ENCODE data around the gene EEF2KMT. TPM values are rescaled to one million over a fixed set of nuclear protein-coding genes. Genes with fewer than 3 reads are reported as not detected.

EEF2KMT gene
- total and polyA plus RNA-seq, 2 of the 8 experiments (the other 6 are each of a cell fraction or from before 2014, with no cell fraction given) = 35.8 to 37.0 TPM

DNA sequence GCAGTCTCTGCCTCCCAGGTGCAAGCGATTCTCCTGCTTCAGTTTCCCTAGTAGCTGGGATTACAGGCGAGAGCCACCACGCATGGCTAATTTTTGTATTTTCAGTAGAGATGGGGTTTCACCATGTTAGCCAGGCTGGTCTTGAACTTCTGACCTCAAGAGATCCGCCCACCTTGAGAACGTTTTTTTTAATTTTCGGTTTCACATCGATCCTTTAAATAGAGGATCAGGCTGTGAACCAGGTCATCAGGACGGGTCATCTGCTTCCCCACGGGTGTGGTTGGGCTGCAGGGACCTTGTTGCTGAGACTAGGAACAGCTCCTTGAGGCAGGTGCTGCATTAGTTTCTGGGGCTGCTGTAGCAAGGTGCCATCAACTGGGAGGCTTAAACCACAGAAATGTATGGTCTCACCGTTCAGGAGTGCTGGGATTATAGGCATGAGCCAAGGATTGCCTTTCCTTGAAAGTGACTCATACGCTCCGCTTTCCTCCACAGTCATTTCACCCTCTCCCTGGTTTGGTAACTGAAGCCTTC lies 55.9 kb downstream of the EEF2KMT start:
- no peak overlapping the region for H2BK5ac ChIP-seq (ENCODE audit: low read depth, low read length)
- no peak for TF ChIP-seq ATF2 (IDR thresholded peaks at IDR 0.05; ENCODE audit: low read length)
- no peak for TF ChIP-seq POLR2A (IDR thresholded peaks at IDR 0.05; ENCODE audit: control extremely low read depth in 1 of 2, low read depth in 2 of 2, low read length in 2 of 2)
- no peak for TF ChIP-seq CTBP2 (IDR thresholded peaks at IDR 0.05; ENCODE audit: borderline replicate concordance, insufficient read depth, insufficient read length, low read length)
- TF ChIP-seq NRF1 (IDR thresholded peaks at IDR 0.05; ENCODE audit: low read depth, low read length) = no peak
- no peak for TF ChIP-seq CTCF (IDR thresholded peaks at IDR 0.05; ENCODE audit: control extremely low read depth in 1 of 3, insufficient read depth in 1 of 3, low read depth in 1 of 3, low read length in 3 of 3)
- TF ChIP-seq NANOG (IDR thresholded peaks at IDR 0.05; ENCODE audit: insufficient read depth, low read depth, low read length, poor library complexity, severe bottlenecking) = no peak
- TF ChIP-seq SIRT6 (IDR thresholded peaks at IDR 0.05; ENCODE audit: low read length) = no peak
- TF ChIP-seq EP300 (IDR thresholded peaks at IDR 0.05; ENCODE audit: borderline replicate concordance in 1 of 2, low read depth in 2 of 2, low read length in 2 of 2) = no peak

More for the DNA sequence above, 55.9 kb downstream of the EEF2KMT start:
- no peak overlapping the region for H4K8ac ChIP-seq (ENCODE audit: extremely low read depth, insufficient read depth, low read length)
- no peak overlapping the region for H2BK20ac ChIP-seq (ENCODE audit: low read length)
- H3K4ac ChIP-seq (replicated peaks; ENCODE audit: insufficient read length, low read depth, low read length) = no peak overlapping the region
- 0 out of 2 replicates have a peak overlapping the region, but pooled peaks have one; percentile 19 for H2BK15ac ChIP-seq (ENCODE audit: low read length)
- no peak overlapping the region for H3K14ac ChIP-seq (ENCODE audit: insufficient read length)
- no peak overlapping the region for H2AFZ ChIP-seq (ENCODE audit: low read length)
- no peaks in the 10 kb centered on the region for H3K9me3 ChIP-seq (ENCODE audit: insufficient read depth in 2 of 2, low read depth in 1 of 2, low read length in 1 of 2)
- H3K36me3 ChIP-seq (ENCODE audit: control insufficient read depth in 2 of 4, insufficient read depth in 4 of 4, low read length in 3 of 4) = no peaks in the 10 kb centered on the region
- H3K23ac ChIP-seq (ENCODE audit: insufficient read length) = no peak overlapping the region
- H3K27ac ChIP-seq (ENCODE audit: low read depth, low read length) = no peak overlapping the region
- no peak overlapping the region for H4K5ac ChIP-seq (ENCODE audit: insufficient read length, low read depth, low read length)
- ChIA-PET CTCF (ENCODE audit: partially characterized antibody) (interaction anchor here (0.6 to 28.8 kb wide), 8 partner anchors 12 to 554 kb away, joined by 3 to 625 read pairs (median 6); partner anchors contain the start of gene ALG1), POLR2A (ENCODE audit: partially characterized antibody) (interaction anchor here (0.6 to 1.5 kb wide), 4 partner anchors 16 to 72 kb away, joined by 3 read pairs; no protein-coding TSS in a partner anchor)
- no peak overlapping the region for H3K18ac ChIP-seq (ENCODE audit: extremely low read depth, low read length)
- no peak overlapping the region for H3K4me2 ChIP-seq (ENCODE audit: insufficient read depth in 1 of 2, low read depth in 2 of 2, low read length in 2 of 2)
- no peaks in the 10 kb centered on the region for H3K79me1 ChIP-seq (ENCODE audit: low read depth, low read length)
- H3K9ac ChIP-seq (replicated peaks in 1 of 4; ENCODE audit: extremely low read depth in 1 of 4, low read depth in 3 of 4, low read length in 3 of 4) = no peak overlapping the region
- 0 out of 2 replicates have a peak overlapping the region, but pooled peaks have one; percentile 23 for H2BK12ac ChIP-seq (ENCODE audit: low read depth, low read length)
- H2AK5ac ChIP-seq (ENCODE audit: low read depth, low read length) = peak overlapping the region; percentile 40; the same call in 1 of the 2 replicates
- H3K23me2 ChIP-seq (ENCODE audit: low read depth, low read length) = no peaks in the 10 kb centered on the region
- H3K4me1 ChIP-seq (replicated peaks in 1 of 4; ENCODE audit: control insufficient read depth in 3 of 4, insufficient read depth in 4 of 4, low read length in 3 of 4) = peaks cover 0 to 1% (median 1%) of the 10 kb centered on the region in 4 experiments; a peak in 6 of 7 replicates
- H3K27me3 ChIP-seq (replicated peaks in 1 of 4; ENCODE audit: control insufficient read depth in 3 of 4, extremely low read depth in 1 of 4, insufficient read depth in 3 of 4, low read length in 3 of 4) = no peaks in the 10 kb centered on the region
- H4K20me1 ChIP-seq (replicated peaks in 1 of 2; ENCODE audit: control insufficient read depth in 1 of 2, insufficient read depth in 2 of 2, low read length in 2 of 2) = no peaks in the 10 kb centered on the region
- H2BK120ac ChIP-seq (replicated peaks; ENCODE audit: low read depth, low read length) = no peak overlapping the region
- no peak for DNase-seq (ENCODE audit: low read depth in 1 of 2, low spot score in 2 of 2)
- WGBS, 2 experiments (ENCODE audit: extremely low coverage in 1 of 2, insufficient coverage in 1 of 2, insufficient read length in 1 of 2, insufficient replicate concordance in 2 of 2, low coverage in 1 of 2, low lambda C conversion rate in 2 of 2, missing lambda C conversion rate in 1 of 2) = 94% methylated on average over 12 of the region's 12 CpGs; no CpG with 5 or more reads in 1 of the 2 experiments
- no peak overlapping the region for H3K4me3 ChIP-seq (ENCODE audit: extremely low read depth in 1 of 4, insufficient read depth in 2 of 4, low read depth in 3 of 4, low read length in 4 of 4)
- no peak for FAIRE-seq
- no peak overlapping the region for H3K56ac ChIP-seq (replicated peaks; ENCODE audit: insufficient read length, low read depth, low read length)
- no peak overlapping the region for H4K91ac ChIP-seq (replicated peaks; ENCODE audit: insufficient read length, low read length)
- H3K79me2 ChIP-seq (ENCODE audit: control insufficient read depth in 1 of 2, insufficient read depth in 2 of 2, low read length in 2 of 2) = no peaks in the 10 kb centered on the region

Data from H1 (cell line).